Stomach smooth muscle (tissue), 2 donors: ENCODE measurements around the gene DUSP22.

Experiments used
- H3K27ac ChIP-seq: one replicate; pipeline ENCODE4 v1.7.0; 2013; ENCODE audit warnings: mild to moderate bottlenecking, low read length, inconsistent platforms
- H3K27me3 ChIP-seq, 2 donors: one replicate each; pipeline ENCODE4 v1.7.0; 2013; ENCODE audit warnings: low read length in 2 of 2; ENCODE audit not compliant: insufficient read depth in 2 of 2, control insufficient read depth in 1 of 2
- H3K36me3 ChIP-seq, 2 donors: one replicate each; pipeline ENCODE4 v1.7.0; 2013; ENCODE audit warnings: low read length in 2 of 2; ENCODE audit not compliant: control insufficient read depth in 2 of 2, insufficient read depth in 2 of 2
- H3K4me1 ChIP-seq: one replicate; pipeline ENCODE4 v1.7.0; 2013; ENCODE audit warnings: low read length; ENCODE audit not compliant: control insufficient read depth, insufficient read depth
- H3K4me3 ChIP-seq, 2 donors: one replicate each; pipeline ENCODE4 v1.7.0; 2013; ENCODE audit warnings: low read length in 2 of 2
- H3K9ac ChIP-seq, 2 donors: one replicate each; pipeline ENCODE4 v1.7.0; 2013; ENCODE audit warnings: low read length in 2 of 2, mild to moderate bottlenecking in 1 of 2
- H3K9me3 ChIP-seq, 2 donors: one replicate each; pipeline ENCODE4 v1.7.0; 2013; ENCODE audit warnings: low read length in 2 of 2; ENCODE audit not compliant: control insufficient read depth in 2 of 2
- donor health status: healthy.
- donor health status: Pancreatic carcinoma.

DUSP22 gene

DNA sequence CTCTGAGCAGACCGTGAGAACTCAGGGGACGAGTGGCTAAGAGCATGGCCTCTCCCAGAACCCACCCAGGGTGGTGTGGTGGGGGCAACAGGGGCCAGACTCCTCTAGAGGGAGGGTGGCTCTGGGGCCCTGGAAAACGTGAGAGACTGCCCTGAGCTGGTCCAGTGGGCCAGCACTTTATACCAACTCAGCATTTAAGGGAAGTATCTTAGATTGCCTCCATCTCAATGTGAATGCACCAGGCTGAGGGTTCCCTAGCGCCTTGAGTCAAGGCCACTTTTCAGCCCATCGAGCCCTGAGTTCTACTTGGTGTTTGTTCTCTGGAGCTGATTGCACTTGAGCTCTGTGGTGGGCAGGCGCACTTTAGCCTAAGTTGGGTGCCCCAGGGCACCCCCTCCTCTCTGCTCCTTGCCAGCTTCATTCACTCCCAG lies 57.2 kb downstream of the DUSP22 start:
- H3K4me3 ChIP-seq = no peak overlapping the region
- H3K4me1 ChIP-seq = peaks cover 4% of the 10 kb centered on the region
- peaks cover 0 to 3% of the 10 kb centered on the region in 2 donors for H3K9me3 ChIP-seq
- no peaks in the 10 kb centered on the region for H3K27me3 ChIP-seq
- no peak overlapping the region for H3K27ac ChIP-seq
- H3K36me3 ChIP-seq = peaks cover 9 to 33% of the 10 kb centered on the region in 2 donors
- H3K9ac ChIP-seq = no peak overlapping the region

- H3K27me3 ChIP-seq = no peaks in the 10 kb centered on the region
- H3K4me1 ChIP-seq = no peaks in the 10 kb centered on the region
- H3K36me3 ChIP-seq = peaks cover 9 to 33% of the 10 kb centered on the region in 2 donors
- H3K4me3 ChIP-seq = no peak overlapping the region
- H3K27ac ChIP-seq = no peak overlapping the region
- H3K9me3 ChIP-seq = peaks cover 0 to 3% of the 10 kb centered on the region in 2 donors
- no peak overlapping the region for H3K9ac ChIP-seq
These were observed 58.1 kb downstream of the DUSP22 start for GRCh38 chr6:350371-350770.

DNA sequence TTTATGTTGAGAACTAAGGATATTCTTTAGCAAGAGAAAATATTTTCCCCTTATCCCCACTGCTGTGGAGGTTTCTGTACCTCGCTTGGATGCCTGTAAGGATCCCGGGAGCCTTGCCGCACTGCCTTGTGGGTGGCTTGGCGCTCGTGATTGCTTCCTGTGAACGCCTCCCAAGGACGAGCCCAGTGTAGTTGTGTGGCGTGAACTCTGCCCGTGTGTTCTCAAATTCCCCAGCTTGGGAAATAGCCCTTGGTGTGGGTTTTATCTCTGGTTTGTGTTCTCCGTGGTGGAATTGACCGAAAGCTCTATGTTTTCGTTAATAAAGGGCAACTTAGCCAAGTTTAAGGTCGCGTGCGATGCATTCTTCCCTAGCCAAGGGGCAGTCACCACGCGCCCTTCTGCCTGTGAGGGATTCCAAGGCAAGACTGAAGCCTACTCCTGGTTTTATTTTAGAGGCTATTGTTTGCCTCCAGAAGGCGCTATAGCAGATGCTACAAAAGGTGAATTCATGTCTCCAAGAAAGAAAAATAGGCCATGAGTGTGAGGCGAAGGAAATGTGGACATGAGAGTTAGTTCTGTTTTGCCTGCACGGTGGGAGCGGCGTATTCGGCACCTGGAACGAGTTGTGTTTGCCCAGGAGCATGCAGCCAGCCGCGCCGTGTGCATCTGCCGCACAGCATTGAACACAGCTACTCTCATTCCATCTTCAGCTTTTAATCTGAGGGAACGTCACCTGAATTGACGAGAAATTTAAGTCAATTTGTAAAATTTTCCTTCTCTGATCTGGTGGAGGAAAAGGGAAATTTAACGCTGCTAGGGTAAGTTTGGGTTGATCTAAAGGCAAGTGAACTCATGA lies 59.0 kb downstream of the DUSP22 start:
- Histone ChIP-seq H3K4me1 (no peaks in the 10 kb centered on the region), H3K27ac (no peak overlapping the region), H3K9ac (no peak overlapping the region), H3K9me3 (peaks cover 0 to 3% of the 10 kb centered on the region in 2 donors), H3K4me3 (no peak overlapping the region), H3K27me3 (no peaks in the 10 kb centered on the region), H3K36me3 (peaks cover 9 to 33% of the 10 kb centered on the region in 2 donors)

DNA sequence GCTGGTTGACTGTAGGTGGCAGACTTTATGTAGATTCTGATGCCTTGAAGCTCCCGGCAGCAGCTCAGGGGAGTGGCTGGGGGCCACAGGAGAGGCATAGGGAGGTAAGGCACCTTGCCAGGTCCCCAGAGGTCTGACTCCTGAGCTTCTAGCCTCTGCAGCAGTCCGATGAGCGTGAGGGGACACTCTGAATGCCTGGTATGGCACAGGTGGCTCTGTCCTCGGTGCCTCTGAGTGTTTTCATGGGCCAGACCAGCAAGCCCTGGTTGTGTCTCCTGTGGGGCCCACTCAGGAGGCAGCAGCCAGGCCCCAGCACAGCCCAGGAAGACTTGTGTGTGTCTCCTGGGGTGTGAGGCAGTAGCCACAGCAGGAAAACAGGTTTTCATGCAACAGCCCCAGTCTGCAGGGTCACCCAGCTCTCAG lies 59.6 kb downstream of the DUSP22 start:
- Histone ChIP-seq H3K9me3 (peaks cover 0 to 3% of the 10 kb centered on the region in 2 donors), H3K4me1 (no peaks in the 10 kb centered on the region), H3K27me3 (no peaks in the 10 kb centered on the region), H3K27ac (no peak overlapping the region), H3K9ac (no peak overlapping the region), H3K36me3 (peaks cover 9 to 33% of the 10 kb centered on the region in 2 donors), H3K4me3 (no peak overlapping the region)

- peaks cover 9 to 33% of the 10 kb centered on the region in 2 donors for H3K36me3 ChIP-seq
- H3K9ac ChIP-seq = no peak overlapping the region
- no peaks in the 10 kb centered on the region for H3K4me1 ChIP-seq
- H3K4me3 ChIP-seq = no peak overlapping the region
- no peaks in the 10 kb centered on the region for H3K27me3 ChIP-seq
- H3K9me3 ChIP-seq = peaks cover 0 to 3% of the 10 kb centered on the region in 2 donors
- no peak overlapping the region for H3K27ac ChIP-seq
These were observed 60.2 kb downstream of the DUSP22 start for GRCh38 chr6:352474-352873.

DNA sequence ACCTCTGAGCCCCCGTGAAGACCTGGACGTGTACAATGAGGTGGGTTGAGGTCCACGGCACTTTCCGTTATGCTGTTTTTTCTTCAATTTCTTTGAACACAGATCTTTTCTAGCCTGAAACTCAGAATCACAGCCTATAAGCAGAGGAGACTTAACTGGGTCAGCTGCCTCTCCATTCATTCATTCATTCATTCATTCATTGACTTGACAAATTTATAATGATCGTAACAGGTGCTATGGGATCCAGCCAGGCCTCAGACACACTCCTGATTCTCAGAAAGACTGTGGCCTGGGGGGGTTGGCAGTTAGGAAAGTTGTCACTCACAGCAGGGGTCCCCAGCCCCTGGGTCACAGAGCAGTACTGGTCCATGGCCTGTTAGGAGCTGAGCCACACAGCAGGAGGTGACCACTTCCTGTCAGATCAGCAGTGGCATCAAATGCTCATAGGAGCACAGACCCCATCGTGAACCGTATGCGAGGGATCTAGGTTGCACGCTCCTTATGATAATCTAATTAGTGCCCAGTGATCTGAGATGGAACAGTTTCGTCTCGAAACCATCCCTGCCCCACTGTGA lies 60.7 kb downstream of the DUSP22 start:
- H3K36me3 ChIP-seq = peaks cover 9 to 32% of the 10 kb centered on the region in 2 donors
- no peak overlapping the region for H3K27ac ChIP-seq
- no peaks in the 10 kb centered on the region for H3K27me3 ChIP-seq
- no peak overlapping the region for H3K9ac ChIP-seq
- H3K4me1 ChIP-seq = no peaks in the 10 kb centered on the region
- peaks cover 0 to 3% of the 10 kb centered on the region in 2 donors for H3K9me3 ChIP-seq
- no peak overlapping the region for H3K4me3 ChIP-seq

- H3K9ac ChIP-seq = no peak overlapping the region
- peaks cover 0 to 3% of the 10 kb centered on the region in 2 donors for H3K9me3 ChIP-seq
- H3K27ac ChIP-seq = no peak overlapping the region
- H3K27me3 ChIP-seq = no peaks in the 10 kb centered on the region
- H3K4me1 ChIP-seq = no peaks in the 10 kb centered on the region
- H3K36me3 ChIP-seq = peaks cover 2 to 22% of the 10 kb centered on the region in 2 donors
- H3K4me3 ChIP-seq = no peak overlapping the region
These were observed 61.6 kb downstream of the DUSP22 start for GRCh38 chr6:353642-354614.

DNA sequence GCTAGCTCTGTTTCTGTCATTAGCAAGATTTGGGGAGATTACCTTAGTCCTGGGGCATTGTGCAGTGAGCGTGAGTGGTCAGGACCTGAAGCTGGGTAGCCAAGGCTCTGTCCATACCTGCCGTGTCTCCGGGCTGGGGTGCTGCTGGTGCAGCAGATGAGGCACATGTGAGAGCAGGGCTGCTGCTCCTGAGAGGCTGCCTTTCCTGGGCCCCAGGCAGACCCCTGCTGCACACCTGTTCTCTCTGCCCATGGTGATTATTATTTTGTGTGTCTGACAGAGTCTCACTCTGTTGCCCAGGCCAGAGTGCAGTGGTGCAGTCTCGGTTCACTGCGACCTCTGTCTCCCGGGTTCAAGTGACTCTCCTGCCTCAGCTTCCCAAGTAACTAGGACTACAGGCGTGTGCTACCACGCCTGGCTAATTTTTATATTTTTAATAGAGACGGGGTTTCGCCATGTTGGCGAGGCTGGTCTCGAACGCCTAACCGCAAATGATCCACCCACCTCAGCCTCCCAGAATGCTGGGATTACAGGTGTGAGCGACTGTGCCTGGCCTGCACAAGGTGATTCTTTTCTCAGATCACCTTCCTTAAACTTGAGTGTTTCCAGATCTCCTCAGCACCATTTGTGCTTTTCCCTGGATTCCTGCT lies 62.5 kb downstream of the DUSP22 start:
- Histone ChIP-seq H3K36me3 (peaks cover 0 to 14% of the 10 kb centered on the region in 2 donors), H3K27me3 (no peaks in the 10 kb centered on the region), H3K4me3 (no peak overlapping the region), H3K9ac (no peak overlapping the region), H3K4me1 (no peaks in the 10 kb centered on the region), H3K9me3 (peaks cover 0 to 3% of the 10 kb centered on the region in 2 donors), H3K27ac (no peak overlapping the region)

- H3K36me3 ChIP-seq = peaks cover 0 to 14% of the 10 kb centered on the region in 2 donors
- no peak overlapping the region for H3K4me3 ChIP-seq
- H3K9me3 ChIP-seq = peaks cover 0 to 3% of the 10 kb centered on the region in 2 donors
- no peak overlapping the region for H3K9ac ChIP-seq
- no peaks in the 10 kb centered on the region for H3K4me1 ChIP-seq
- no peaks in the 10 kb centered on the region for H3K27me3 ChIP-seq
- no peak overlapping the region for H3K27ac ChIP-seq
These were observed 63.3 kb downstream of the DUSP22 start for GRCh38 chr6:355373-356208.
